ENCODE data around the gene ZC3H7B. TPM values are rescaled to one million over a fixed set of nuclear protein-coding genes. Genes with fewer than 3 reads are reported as not detected.

Gene ZC3H7B
- total RNA-seq, 1 experiment from 2014 or later, result 60.6 TPM

GRCh38 chr22:41347066-41347859 is 45.9 kb downstream of the ZC3H7B start:
- Mint-ChIP-seq H3K4me3 (ENCODE audit: unreplicated experiment) (no peak overlapping the region), H3K36me3 (ENCODE audit: insufficient read depth, unreplicated experiment) (peaks cover 60% of the 10 kb centered on the region), H3K4me1 (ENCODE audit: low read depth, unreplicated experiment) (peaks cover 28% of the 10 kb centered on the region), H3K9me3 (ENCODE audit: unreplicated experiment) (no peaks in the 10 kb centered on the region), H3K27me3 (ENCODE audit: insufficient read depth, unreplicated experiment) (no peaks in the 10 kb centered on the region), H3K27ac (ENCODE audit: unreplicated experiment) (no peak overlapping the region)
- Histone ChIP-seq H3K36me3 (ENCODE audit: control insufficient read depth, insufficient read depth, low read length) (peaks cover 5% of the 10 kb centered on the region), H3K27me3 (replicated peaks; ENCODE audit: control insufficient read depth, insufficient read depth, low read length) (no peaks in the 10 kb centered on the region), H3K4me3 (ENCODE audit: low read depth, low read length) (no peak overlapping the region), H3K9me3 (no peaks in the 10 kb centered on the region), H3K4me1 (peaks cover 35% of the 10 kb centered on the region)
- no peak for TF ChIP-seq CTCF (IDR thresholded peaks at IDR 0.05; ENCODE audit: insufficient read depth in 1 of 2, low read depth in 1 of 2, low read length in 1 of 2, severe bottlenecking in 1 of 2, unreplicated experiment in 1 of 2)
- POLR2A ChIA-PET, result interaction anchor here (0.5 kb wide), 1 partner anchor 34 kb away, joined by 10 read pairs; no protein-coding TSS in a partner anchor
- intact Hi-C loops (cut with micrococcal nuclease; ENCODE audit: unreplicated experiment), result no loop called here
- BruUV-seq (replicated peaks), result no TSS peak
- CTCF ChIA-PET, result no interaction called here
- DNase-seq, result no peak

DNA sequence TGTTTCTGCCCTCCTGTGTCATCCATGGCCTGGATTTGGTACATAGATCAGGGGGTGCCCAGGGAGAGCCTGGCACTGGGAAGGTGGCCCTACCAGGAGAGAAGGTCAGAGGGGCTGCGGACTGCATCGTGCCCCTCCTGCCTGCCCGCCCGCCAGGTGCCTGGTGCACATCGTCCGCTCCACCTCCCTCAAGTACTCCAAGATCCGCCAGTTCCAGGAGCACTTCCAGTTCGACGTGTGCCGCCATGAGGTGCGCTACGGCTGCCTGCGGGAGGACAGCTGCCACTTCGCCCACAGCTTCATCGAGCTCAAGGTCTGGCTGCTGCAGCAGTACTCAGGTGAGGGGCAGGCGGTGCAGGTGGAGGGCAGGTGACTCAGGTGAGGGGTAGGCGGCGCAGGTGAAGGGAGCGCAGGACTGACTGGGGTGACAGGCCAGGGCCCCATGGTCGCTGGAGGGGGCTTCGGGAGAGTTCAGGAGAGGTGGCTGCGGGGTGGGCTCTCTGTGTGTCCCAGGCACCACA is 47.7 kb downstream of the ZC3H7B start:
- H3K36me3 ChIP-seq (ENCODE audit: control insufficient read depth, insufficient read depth, low read length), result peaks cover 7% of the 10 kb centered on the region

More for the DNA sequence above, 47.7 kb downstream of the ZC3H7B start:
- Histone ChIP-seq H3K27me3 (replicated peaks; ENCODE audit: control insufficient read depth, insufficient read depth, low read length) (no peaks in the 10 kb centered on the region), H3K4me3 (ENCODE audit: low read depth, low read length) (no peak overlapping the region), H3K9me3 (no peaks in the 10 kb centered on the region), H3K4me1 (peaks cover 35% of the 10 kb centered on the region)
- ChIA-PET POLR2A (interaction anchor here (2.1 kb wide), 1 partner anchor 32 kb away, joined by 18 read pairs; the partner anchor contains the start of gene TEF), CTCF (interaction anchor here (1.6 kb wide), 1 partner anchor 32 kb away, joined by 9 read pairs; the partner anchor contains the start of gene TEF)
- Mint-ChIP-seq H3K9me3 (ENCODE audit: unreplicated experiment) (no peaks in the 10 kb centered on the region), H3K36me3 (ENCODE audit: insufficient read depth, unreplicated experiment) (peaks cover 65% of the 10 kb centered on the region), H3K27ac (ENCODE audit: unreplicated experiment) (peak overlapping the region; percentile 86), H3K4me3 (ENCODE audit: unreplicated experiment) (no peak overlapping the region), H3K27me3 (ENCODE audit: insufficient read depth, unreplicated experiment) (no peaks in the 10 kb centered on the region), H3K4me1 (ENCODE audit: low read depth, unreplicated experiment) (peaks cover 28% of the 10 kb centered on the region)
- intact Hi-C loops (cut with micrococcal nuclease; ENCODE audit: unreplicated experiment), result no loop called here
- no TSS peak for BruUV-seq (replicated peaks)
- no peak for DNase-seq
- TF ChIP-seq CTCF (IDR thresholded peaks at IDR 0.05; ENCODE audit: insufficient read depth in 1 of 2, low read depth in 1 of 2, low read length in 1 of 2, severe bottlenecking in 1 of 2, unreplicated experiment in 1 of 2), result no peak
